MM.1S (cell line): ENCODE data around the gene FRMD1.

ENCODE experiments used
- DNase-seq: peaks from one replicate; pipeline ENCODE4 v3.0.0-alpha.2; 2015
- H2AFZ ChIP-seq: fragments of 300-600 bp; sonication (generic); 2 replicates; pipeline ENCODE4 v1.6.0; 2016; ENCODE audit warnings: antibody characterized with exemption, low read length
- H3F3A ChIP-seq: fragments of 300-600 bp; sonication (generic); 2 replicates; pipeline ENCODE4 v1.6.1; 2016; ENCODE audit warnings: mild to moderate bottlenecking, antibody characterized with exemption, low read length, moderate library complexity, mixed read lengths; ENCODE audit not compliant: insufficient read depth
- H3K27ac ChIP-seq: fragments of 300-600 bp; sonication (generic); 2 replicates; pipeline ENCODE4 v1.5.1; 2016; ENCODE audit warnings: mild to moderate bottlenecking, low read length
- H3K27me3 ChIP-seq: fragments of 300-600 bp; sonication (generic); replicated peaks from 2 replicates; pipeline ENCODE4 v1.6.0; 2016; ENCODE audit warnings: low read length; ENCODE audit not compliant: insufficient read depth
- H3K36me3 ChIP-seq: fragments of 300-600 bp; sonication (generic); replicated peaks from 2 replicates; pipeline ENCODE4 v1.6.1; 2016; ENCODE audit warnings: mild to moderate bottlenecking, low read length, mixed read lengths; ENCODE audit not compliant: insufficient read depth
- H3K4me1 ChIP-seq: fragments of 300-600 bp; sonication (generic); 2 replicates; pipeline ENCODE4 v1.6.1; 2016; ENCODE audit warnings: low read length, mixed read lengths
- H3K4me2 ChIP-seq: fragments of 300-600 bp; sonication (generic); 2 replicates; pipeline ENCODE4 v1.6.0; 2016; ENCODE audit warnings: low read depth, low read length
- H3K4me3 ChIP-seq: fragments of 300-600 bp; sonication (generic); 2 replicates; pipeline ENCODE4 v1.5.1; 2016; ENCODE audit warnings: low read length, mixed read lengths
- H3K79me2 ChIP-seq: fragments of 300-600 bp; sonication (generic); 2 replicates; pipeline ENCODE4 v1.6.1; 2016; ENCODE audit warnings: mixed run types, low read length, mixed read lengths
- H3K9ac ChIP-seq: fragments of 300-600 bp; sonication (generic); 2 replicates; pipeline ENCODE4 v1.6.1; 2016; ENCODE audit warnings: low read length, mixed read lengths
- H3K9me2 ChIP-seq: fragments of 300-600 bp; sonication (generic); replicated peaks from 2 replicates; pipeline ENCODE4 v1.6.1; 2016; ENCODE audit warnings: mild to moderate bottlenecking, low read length, mixed read lengths; ENCODE audit not compliant: insufficient read depth
- H3K9me3 ChIP-seq: fragments of 300-600 bp; sonication (generic); replicated peaks from 2 replicates; pipeline ENCODE4 v1.6.1; 2016; ENCODE audit warnings: mild to moderate bottlenecking, low read length, mixed read lengths; ENCODE audit not compliant: insufficient read depth
- H4K20me1 ChIP-seq: fragments of 300-600 bp; sonication (generic); 2 replicates; pipeline ENCODE4 v1.6.1; 2016; ENCODE audit warnings: mild to moderate bottlenecking, low read length, moderate library complexity, mixed read lengths; ENCODE audit not compliant: insufficient read depth
- EZH2 ChIP-seq: fragments of 300-600 bp; sonication (generic); optimal IDR thresholded peaks from 2 replicates; pipeline ENCODE3; 2017; ENCODE audit warnings: low read depth, mild to moderate bottlenecking, antibody characterized with exemption, low read length, mixed read lengths
- EZH2phosphoT487 ChIP-seq: fragments of 300-600 bp; sonication (generic); IDR thresholded peaks from 2 replicates; pipeline ENCODE4 v1.6.1; 2018; ENCODE audit warnings: antibody characterized with exemption, low read length
- TF ChIP-seq, protein P1 (sequence below): fragments of 300-600 bp; sonication (generic); IDR thresholded peaks from 2 replicates; pipeline ENCODE4 v1.5.1; 2016; ENCODE audit warnings: antibody characterized with exemption, low read length, mixed read lengths

FRMD1 gene

DNA sequence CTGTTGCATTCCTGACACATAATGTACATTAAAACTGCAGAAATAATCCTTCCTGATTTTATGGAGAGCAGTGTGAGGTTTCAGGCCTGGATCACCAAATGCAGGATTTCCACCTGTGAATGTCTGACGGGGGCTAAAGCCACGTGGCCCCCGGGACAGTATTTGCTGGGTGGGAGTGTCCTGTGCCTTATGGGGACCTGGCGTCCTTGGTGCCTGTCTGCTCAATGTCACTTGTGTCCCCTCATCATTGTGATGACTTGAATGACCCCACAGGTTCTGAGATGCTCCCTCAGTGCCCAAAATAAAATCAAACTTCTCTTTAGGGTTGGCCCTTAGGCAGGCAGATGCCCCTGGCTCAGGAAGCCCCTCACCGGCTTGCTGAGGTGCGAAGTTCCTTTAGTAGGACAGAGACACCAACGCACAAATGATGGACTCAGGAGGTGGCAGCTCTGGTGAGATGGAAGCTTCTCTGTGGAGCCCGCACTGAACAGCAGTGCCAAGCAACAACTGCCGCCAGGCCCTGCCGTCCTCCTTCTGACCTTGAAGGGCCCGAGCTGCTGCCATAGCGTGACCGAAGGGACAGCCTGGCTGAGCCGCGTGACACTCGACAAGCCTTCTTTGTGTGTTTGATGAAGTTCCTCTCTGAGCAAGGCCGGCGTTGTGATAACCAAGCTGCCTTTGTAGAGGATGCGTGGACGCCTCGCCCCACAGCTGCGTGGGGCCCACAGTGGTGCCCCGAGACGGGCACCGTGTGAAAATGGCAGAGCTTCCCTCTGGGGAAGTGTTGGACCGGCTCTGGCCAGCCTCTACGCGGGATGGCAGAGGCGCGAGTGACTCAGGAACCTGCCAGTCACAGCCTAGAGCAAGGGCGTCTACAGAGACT, 30.9 kb downstream of the FRMD1 start:
- no peak for DNase-seq
- H3K27me3 ChIP-seq, result no peaks in the 10 kb centered on the region; the same call in 1 of the 2 replicates
- no peaks in the 10 kb centered on the region for H3K79me2 ChIP-seq

DNA sequence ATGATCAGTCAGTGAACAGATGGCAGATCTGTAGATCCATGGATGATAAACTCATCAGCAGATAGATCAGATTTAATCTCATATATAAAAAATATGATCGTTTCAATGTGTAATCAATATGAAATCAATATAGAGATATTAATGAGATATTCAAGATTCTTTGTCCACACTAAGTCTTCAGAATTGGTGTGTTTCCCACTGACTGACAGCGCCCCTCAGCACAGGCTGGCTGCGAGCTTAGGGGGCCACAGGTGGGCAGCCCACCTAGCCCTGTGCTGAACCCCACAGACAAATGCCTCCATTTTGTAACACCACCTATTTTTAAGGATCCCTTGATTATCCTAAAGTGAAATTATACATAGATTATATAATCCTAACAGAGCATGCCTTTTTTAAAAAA, 32.3 kb downstream of the FRMD1 start:
- no peaks in the 10 kb centered on the region for H3K9me2 ChIP-seq
- H3K4me1 ChIP-seq, result no peaks in the 10 kb centered on the region
- no peaks in the 10 kb centered on the region for H3K9me3 ChIP-seq

More for the DNA sequence above, 30.9 kb downstream of the FRMD1 start:
- no peak overlapping the region for H3K27ac ChIP-seq
- H2AFZ ChIP-seq, result no peak overlapping the region
- no peak overlapping the region for H3K9ac ChIP-seq
- no peaks in the 10 kb centered on the region for H3K9me2 ChIP-seq
- no peaks in the 10 kb centered on the region for H3F3A ChIP-seq
- H3K36me3 ChIP-seq, result no peaks in the 10 kb centered on the region
- no peaks in the 10 kb centered on the region for H4K20me1 ChIP-seq
- H3K9me3 ChIP-seq, result no peaks in the 10 kb centered on the region
- no peak overlapping the region for H3K4me3 ChIP-seq
- no peaks in the 10 kb centered on the region for H3K4me1 ChIP-seq
- TF ChIP-seq EZH2 (no peak), EZH2phosphoT487 (no peak)
- TF ChIP-seq, protein P1, sequence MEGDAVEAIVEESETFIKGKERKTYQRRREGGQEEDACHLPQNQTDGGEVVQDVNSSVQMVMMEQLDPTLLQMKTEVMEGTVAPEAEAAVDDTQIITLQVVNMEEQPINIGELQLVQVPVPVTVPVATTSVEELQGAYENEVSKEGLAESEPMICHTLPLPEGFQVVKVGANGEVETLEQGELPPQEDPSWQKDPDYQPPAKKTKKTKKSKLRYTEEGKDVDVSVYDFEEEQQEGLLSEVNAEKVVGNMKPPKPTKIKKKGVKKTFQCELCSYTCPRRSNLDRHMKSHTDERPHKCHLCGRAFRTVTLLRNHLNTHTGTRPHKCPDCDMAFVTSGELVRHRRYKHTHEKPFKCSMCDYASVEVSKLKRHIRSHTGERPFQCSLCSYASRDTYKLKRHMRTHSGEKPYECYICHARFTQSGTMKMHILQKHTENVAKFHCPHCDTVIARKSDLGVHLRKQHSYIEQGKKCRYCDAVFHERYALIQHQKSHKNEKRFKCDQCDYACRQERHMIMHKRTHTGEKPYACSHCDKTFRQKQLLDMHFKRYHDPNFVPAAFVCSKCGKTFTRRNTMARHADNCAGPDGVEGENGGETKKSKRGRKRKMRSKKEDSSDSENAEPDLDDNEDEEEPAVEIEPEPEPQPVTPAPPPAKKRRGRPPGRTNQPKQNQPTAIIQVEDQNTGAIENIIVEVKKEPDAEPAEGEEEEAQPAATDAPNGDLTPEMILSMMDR, result no peak
- no peak overlapping the region for H3K4me2 ChIP-seq

DNA sequence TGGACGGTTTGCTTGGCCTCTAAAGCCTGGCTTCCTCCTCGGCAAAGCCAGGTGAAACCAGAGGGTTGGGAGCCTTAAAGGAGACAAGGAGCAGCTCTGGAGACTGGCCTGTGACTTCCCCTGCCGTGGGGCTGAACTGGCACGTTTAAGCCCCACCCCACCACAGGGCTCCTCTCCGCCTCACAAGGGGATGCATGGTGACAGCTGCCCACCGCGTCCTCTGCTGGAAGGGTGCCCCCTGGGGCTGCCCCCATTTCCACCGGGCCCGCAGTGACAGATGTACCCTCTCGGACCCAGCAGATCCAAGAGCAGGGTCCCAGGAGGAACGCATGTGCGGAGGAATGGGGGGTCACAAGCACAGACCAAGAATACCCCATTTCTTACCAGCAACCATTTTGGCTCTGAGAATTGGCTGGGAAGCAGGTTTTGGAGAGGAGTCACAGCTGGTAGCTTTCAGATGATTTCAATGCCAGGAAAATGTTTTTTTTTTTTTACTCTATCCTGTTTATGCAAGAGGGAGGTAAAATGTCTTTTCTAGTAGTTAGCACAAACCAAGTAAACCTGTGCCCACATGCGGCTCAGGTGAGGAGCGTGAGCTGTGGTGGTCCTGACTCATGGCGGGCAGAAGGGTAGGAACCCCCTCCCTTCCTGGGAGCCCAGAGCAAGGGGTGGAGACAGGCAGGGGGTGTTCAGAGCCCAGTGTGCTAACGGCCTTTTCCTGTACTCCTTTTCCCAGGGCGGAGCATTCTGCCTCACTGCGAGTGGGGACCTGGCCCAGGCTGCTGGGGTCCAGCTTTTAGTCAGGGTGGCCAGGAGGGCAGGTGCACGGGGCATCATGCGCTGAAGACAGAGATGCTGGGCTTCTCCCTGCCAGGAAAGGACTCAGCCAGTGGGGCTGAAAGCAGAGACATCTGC, 33.0 kb downstream of the FRMD1 start:
- H2AFZ ChIP-seq, result no peak overlapping the region
- no peak overlapping the region for H3K9ac ChIP-seq
- no peaks in the 10 kb centered on the region for H4K20me1 ChIP-seq
- no peak for DNase-seq
- TF ChIP-seq, protein P1, result no peak
- TF ChIP-seq EZH2phosphoT487 (no peak), EZH2 (no peak)
- H3K4me3 ChIP-seq, result no peak overlapping the region
- no peak overlapping the region for H3K27ac ChIP-seq
- no peak overlapping the region for H3K4me2 ChIP-seq
- H3K27me3 ChIP-seq, result no peaks in the 10 kb centered on the region; the same call in 1 of the 2 replicates
- H3K79me2 ChIP-seq, result no peaks in the 10 kb centered on the region
- no peaks in the 10 kb centered on the region for H3K9me2 ChIP-seq
- H3K36me3 ChIP-seq, result no peaks in the 10 kb centered on the region
- H3K4me1 ChIP-seq, result no peaks in the 10 kb centered on the region
- no peaks in the 10 kb centered on the region for H3F3A ChIP-seq
- H3K9me3 ChIP-seq, result no peaks in the 10 kb centered on the region

More for the DNA sequence above, 32.3 kb downstream of the FRMD1 start:
- Histone ChIP-seq H3K9ac (no peak overlapping the region), H3K79me2 (no peaks in the 10 kb centered on the region), H3K27ac (no peak overlapping the region), H2AFZ (no peak overlapping the region), H3K4me3 (no peak overlapping the region), H3K4me2 (no peak overlapping the region), H4K20me1 (no peaks in the 10 kb centered on the region), H3F3A (no peaks in the 10 kb centered on the region), H3K36me3 (no peaks in the 10 kb centered on the region), H3K27me3 (no peaks in the 10 kb centered on the region; the same call in 1 of the 2 replicates)
- TF ChIP-seq EZH2, result no peak
- TF ChIP-seq, protein P1, result no peak
- TF ChIP-seq EZH2phosphoT487, result no peak
- DNase-seq, result no peak
